Stimulated activated CD8-positive, alpha-beta memory T cell treated with anti-CD3 and anti-CD28 coated beads, Interleukin-15, amount 100 ng/mL, for 4 hours (primary cell): ENCODE data around the gene VPS13D.
"Not testable (repeated sequence)": the region's sequence is repeated elsewhere in the genome, so short reads cannot be mapped to it uniquely, and the experiment has no call there.

Experiments used
- DNase-seq, 2 donors: peaks; one replicate each; pipeline ENCODE4 v3.0.0-alpha.2; 2020; ENCODE audit warnings: low read depth in 2 of 2

VPS13D gene

DNA sequence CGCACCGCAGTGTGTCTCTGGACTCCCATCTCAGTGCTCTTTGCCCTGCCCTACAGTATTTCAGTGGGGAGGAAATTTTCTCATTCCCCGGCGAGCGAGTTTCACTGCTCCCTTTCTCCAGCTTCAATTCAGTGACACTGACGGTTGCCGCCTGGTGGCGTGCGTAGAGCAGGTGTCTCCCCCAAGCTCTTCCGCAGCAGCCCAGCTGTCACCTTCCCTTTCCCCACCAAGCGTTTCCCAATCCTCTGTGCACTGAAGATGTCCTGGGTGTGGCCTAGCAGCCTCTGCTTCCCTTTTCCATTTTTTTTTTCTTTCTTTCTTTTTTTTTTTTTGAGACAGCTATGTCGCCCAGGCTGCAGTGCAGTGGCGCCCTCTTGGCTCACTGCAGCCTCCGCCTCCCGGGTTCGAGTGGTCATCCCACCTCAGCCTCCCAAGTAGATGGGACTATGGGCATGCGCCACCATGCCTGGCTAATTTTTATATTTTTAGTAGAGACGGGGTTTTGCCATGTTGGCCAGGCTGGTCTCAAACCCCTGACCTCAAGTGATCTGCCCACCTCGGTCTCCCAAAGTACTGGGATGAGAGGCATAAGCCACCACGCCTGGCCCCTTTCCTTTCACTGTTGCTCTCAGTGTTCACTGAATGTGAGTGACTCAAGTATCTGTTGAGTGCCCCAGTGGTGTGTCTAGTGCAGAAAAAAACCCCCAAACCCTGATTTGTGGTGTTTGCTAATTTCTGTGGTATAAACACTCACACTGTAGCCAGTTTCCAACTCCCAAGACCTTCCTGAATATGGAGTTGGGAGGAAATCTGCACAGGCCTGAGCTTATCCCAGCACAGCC is 33.0 kb upstream of the VPS13D start:
- DNase-seq: no peak

DNA sequence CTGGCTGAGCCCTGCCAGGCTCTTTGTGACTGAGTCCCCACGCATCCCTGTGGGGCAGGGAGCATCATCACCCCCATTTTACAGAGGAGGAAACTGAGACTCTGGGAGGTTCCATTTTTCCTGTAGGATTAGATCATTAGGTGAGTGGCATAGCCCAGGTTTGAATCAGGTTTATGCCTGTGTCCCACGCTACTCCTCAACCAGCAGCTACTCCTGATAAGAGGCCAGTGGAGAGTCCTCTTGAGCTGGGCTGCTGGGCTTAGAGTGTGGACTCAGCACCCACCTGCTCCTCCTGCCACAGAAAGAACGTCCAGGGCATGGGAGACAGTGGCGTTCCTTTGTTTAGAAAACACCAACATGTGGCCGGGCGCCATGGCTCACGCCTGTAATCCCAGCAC is 32.3 kb upstream of the VPS13D start:
- DNase-seq: no peak

DNA sequence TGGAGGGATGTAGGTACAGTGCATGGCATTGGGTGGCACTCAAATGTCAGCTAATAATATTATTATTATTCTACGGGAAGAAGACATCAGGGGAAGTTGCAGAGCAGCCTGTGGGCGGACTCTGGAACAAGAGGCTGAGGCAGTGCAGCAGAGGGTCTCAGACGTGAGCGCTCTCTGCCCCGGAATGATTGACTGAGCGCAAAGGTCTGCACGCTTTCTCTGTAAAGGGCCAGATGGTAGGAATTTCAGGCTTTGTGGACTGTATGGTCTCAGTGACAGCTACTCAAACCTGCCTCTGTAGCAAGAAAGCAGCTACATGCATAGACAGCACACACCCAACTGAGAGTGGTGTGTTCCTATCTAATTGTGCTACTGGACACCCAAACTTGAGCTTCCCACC is 29.6 kb upstream of the VPS13D start:
- no peak for DNase-seq

DNA sequence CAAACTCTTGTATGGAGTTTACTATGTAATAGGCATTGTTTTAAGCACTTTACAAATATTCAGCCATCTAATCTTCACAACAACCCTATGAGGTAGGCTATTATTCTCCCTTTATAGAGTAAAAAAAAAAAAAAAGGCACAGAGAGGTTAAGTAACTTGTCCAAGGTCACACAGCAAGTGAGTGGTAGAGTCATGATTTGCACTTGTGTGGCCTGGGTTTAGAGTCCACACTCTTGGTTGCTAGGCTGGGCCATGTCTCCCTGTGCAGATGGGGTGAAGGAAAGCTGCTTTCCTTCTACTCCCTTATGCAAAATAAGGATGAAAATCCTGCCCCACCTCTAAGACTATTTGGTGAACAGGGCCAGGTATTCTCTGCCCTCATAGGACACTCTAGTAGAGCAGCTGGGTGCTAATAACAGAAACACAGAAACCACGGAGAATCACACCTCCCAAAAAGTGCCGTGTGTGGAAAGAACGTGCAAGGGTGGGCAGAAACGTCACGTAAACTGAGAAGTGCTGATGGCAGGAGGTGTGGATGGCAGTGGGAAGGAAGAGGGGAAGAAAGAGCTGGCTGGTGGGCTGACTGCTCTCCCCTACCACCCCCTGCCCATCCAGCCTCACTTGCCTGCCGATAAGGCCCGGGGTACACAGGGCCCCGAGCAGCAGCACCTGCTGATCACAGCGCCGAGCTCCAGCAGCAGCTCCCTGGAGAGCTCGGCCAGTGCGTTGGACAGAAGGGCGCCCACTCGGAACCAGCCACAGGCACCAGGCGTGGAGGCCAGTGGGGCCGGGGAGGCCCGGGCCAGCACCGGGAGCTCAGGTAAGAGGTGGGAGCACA is 28.3 kb upstream of the VPS13D start:
- no peak for DNase-seq

DNA sequence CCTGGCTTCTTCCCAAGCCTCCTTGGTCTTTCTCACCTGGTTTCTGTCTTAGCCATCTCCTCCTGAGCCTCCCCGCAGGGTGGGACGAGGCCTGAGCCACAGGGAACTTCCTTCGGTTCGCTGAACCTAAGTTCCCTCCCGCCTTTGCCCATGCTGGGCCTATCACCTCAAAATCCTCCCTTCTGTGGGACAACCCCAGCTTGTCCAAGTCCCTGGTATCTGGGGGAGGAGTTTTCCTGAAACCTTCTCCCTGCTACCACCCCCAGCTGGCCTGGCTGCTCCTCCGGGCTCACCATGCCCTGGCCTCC is 27.7 kb upstream of the VPS13D start:
- no peak for DNase-seq

DNA sequence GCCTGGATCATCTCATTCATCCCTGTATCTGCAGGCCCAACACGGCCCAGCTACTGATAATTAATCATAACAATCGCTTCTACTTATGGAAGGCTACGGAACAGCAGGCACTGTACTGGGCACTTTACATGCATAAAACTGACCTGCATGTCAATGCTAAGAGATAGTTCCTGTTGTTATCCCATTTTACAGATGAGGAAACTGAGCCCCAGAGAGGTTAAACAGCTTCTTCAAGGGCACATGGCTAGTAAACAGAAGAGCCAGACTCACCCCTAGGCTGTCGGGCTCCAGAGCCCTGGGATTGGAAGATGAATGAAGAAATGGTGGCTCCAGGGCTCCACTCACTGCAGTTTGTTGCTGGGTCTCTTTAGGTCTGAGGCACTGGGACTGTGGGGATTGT is 27.3 kb upstream of the VPS13D start:
- DNase-seq: no peak

DNA sequence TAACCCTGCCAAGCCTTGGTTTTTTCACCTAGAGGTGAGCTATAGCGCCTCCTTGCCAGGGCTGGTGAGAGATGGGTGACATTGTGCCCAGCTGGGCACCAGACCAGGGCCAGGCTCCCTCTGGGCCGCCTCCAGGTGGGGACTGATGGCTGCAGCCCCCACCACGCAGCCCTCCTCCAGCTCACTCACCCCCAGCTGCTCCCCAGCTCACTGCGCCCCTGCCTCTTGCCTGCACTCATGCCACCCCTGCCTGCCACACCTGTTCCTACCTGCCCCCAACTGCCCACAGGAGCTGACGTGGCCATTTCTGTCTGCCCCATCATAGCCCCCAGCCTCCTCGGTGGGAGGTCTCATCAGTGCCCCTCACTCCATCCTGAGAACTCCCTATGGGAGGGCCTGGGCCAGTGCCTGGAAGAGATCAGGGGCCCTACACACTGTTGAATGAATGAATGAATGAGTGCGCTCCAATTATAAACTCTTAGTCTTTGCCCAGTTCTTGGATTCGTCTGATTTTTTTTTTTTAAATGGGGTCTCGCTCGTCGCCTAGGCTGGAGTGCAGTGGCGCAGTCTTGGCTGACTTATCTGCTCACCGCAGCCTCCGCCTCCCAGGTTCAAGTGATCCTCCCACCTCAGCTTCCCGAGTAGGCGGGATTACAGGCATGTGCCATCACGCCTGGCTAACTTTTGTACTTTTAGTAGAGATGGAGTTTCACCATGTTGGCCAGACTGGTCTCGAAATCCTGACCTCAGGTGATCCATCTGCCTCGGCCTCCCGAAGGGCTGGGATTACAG is 26.4 kb upstream of the VPS13D start:
- no peak for DNase-seq

DNA sequence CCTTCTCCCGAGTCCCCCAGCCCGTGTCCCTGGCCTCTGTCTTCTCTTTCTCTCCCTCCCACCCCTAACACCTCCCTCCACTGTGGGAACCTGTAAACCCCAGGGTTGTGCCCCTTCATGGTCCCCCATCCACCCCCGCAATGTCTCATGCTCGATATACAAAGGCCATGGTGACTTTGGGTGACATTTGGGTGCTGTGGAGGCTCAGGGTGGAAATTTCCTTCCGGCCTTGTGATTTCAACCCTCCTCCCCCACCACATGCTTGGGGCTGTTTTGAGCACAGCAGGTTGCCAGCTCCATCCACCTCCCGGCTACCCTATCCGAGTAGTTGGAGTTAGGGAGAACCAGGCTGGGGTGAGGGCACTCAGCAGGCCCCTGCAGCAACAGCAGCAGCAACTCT is 25.7 kb upstream of the VPS13D start:
- DNase-seq: peak; percentile 42 to 49

DNA sequence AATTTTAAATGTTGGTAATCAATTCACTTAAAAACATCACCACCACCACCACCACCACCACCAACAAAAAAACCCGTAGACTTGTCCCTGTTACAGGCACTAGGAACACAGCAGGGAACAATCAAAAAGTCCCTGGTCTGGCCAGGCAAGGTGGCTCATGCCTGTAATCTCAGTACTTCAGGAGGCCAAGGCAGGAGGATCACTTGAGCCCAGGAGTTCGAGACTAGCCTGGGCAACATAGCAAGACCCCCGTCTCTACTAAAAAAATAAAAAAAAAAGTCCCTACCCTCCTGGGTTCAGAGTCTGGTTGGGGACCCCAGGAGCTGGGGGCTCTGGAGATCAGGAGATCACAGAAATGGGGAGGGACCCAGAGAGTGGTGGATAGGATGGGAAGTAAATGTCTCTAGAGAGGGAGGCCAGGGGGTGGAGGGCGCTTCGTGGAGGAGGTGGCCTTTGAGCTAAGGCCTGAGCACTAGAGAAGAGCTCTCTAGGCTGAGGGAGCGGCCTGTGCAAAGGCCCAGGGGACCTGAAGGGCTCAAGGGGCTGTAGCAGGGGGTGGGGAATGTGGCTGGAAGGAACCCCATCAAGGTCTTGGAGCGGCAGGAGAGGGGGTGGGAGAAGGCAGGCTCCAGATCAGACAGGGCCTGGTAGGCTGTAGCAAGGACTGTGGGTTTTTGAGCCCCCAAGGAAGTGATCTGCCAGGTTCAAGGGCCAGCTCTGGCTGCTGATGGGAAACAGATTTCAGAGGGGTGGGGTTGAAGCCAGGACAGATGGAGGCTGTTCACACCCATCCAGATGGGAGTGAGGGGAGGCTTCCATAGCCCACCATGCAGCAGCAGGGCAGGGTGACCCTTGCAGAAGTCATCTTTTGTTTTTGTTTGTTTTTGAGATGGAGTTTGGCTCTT is 24.8 kb upstream of the VPS13D start:
- DNase-seq: no peak

DNA sequence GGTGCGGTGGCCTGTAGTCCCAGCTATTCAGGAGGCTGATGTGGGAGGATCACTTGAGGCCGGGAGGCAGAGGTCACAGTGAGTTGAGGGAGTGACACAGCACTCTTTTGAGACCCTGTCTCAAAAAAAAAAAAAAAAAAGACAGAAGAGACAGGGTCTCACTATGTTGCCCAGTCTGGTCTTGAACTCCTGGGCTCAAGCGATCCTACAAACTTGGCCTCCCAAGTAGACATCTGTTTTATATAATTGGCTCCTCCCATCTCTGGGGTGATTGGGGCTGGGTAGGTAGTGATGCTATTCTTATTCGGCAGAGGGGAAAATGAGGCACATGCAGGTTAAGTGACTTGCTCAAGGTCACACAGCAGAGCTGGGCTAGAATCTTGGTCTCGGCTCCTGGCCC is 23.6 kb upstream of the VPS13D start:
- DNase-seq: no peak

DNA sequence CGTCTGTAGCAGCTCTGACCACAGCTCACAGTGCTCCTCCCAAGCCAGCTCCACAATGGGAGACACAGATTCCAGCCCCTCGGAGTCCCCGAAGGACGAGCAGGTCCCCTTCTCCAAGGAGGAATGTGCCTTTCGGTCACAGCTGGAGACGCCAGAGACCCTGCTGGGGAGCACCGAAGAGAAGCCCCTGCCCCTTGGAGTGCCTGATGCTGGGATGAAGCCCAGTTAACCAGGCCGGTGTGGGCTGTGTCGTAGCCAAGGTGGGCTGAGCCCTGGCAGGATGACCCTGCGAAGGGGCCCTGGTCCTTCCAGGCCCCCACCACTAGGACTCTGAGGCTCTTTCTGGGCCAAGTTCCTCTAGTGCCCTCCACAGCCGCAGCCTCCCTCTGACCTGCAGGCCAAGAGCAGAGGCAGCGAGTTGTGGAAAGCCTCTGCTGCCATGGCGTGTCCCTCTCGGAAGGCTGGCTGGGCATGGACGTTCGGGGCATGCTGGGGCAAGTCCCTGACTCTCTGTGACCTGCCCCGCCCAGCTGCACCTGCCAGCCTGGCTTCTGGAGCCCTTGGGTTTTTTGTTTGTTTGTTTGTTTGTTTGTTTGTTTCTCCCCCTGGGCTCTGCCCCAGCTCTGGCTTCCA is 22.9 kb upstream of the VPS13D start:
- DNase-seq: no peak

DNA sequence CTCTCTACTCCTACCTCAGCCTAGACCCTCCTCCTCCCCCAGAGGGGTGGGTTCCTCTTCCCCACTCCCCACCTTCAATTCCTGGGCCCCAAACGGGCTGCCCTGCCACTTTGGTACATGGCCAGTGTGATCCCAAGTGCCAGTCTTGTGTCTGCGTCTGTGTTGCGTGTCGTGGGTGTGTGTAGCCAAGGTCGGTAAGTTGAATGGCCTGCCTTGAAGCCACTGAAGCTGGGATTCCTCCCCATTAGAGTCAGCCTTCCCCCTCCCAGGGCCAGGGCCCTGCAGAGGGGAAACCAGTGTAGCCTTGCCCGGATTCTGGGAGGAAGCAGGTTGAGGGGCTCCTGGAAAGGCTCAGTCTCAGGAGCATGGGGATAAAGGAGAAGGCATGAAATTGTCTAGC is 21.6 kb upstream of the VPS13D start:
- no peak for DNase-seq

DNA sequence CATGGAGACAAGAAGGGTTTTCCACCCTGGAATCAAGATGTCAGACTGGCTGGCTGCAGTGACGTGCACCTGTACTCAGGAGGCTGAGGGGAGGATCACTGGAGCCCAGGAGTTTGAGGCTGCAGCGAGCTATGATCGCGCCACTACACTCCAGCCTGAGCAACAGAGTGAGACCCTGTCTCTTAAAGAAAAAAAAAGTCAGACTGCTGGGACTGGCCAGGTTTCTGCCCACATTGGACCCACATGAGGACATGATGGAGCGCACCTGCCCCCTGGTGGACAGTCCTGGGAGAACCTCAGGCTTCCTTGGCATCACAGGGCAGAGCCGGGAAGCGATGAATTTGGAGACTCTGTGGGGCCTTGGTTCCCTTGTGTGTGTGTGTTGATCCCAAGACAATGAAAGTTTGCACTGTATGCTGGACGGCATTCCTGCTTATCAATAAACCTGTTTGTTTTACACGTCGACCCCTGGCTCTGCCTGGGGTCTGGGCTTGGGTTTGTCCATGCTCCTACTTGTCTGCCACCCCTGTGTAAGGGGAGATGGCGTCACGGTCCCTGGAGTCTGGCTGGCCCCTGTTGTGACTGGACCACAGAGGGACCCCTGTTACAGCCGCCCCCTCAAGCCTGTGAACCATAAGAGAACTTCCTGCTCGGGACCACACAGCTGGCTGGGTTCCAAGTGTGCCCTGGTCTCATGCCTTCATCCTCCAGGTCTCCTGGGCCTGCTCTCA is 20.9 kb upstream of the VPS13D start:
- peak; percentile 48 to 58 for DNase-seq

DNA sequence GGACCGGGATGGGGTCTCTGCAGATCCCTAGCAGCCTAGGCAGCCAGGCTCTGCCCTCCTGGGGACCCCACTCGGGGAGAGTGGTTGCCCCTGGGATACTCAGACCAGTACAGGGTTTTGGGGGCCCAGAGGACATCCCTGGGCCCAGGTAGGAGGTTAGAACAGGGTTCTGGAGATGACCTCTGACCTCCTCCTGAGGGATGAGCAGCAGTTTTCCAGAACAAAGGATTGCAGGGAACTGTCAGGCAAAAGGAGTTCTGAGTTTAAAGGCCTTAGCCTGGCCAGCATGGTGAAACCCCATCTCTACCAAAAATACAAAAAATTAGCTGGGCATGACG is 20.4 kb upstream of the VPS13D start:
- DNase-seq: no peak

DNA sequence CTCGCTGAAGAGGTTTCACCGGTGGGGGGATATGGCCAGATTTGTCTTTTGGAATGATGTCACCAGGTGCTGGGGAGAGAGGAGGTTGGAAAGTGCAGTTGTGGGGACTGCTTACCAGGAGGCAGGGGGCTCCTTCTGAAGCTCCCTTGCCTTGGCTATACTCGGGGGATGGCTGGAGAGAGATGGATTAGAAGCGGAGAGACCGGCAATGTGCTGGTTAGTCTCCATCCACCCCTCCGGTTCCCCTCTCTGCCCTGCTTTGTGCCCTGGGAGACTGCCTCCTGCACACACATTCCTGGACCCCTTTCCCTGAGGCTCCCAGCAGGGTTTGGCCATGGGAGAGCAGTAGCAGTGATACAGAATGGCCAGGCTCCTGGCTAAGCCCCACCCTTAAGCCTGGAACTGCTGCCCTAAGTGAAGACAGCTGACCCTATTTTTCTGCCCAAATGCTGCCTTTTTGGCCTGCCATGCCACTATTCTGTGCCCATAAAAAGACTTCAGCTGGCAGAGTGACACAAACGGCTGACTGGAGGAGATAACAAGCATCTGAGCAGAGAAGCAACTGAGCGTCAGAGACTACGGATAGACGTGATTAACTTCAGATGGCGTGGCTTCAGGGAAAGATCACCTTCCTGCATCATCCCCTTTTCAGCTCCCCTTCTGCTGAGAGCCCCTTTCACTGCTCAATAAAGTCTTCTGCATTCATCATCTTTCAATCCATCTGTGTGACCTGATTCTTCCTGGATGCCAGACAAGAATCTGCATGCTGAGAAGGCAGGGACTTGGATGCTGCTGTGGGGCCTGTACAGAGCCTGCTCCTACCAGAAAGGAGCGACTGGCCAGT is 14.5 kb upstream of the VPS13D start:
- no peak for DNase-seq

DNA sequence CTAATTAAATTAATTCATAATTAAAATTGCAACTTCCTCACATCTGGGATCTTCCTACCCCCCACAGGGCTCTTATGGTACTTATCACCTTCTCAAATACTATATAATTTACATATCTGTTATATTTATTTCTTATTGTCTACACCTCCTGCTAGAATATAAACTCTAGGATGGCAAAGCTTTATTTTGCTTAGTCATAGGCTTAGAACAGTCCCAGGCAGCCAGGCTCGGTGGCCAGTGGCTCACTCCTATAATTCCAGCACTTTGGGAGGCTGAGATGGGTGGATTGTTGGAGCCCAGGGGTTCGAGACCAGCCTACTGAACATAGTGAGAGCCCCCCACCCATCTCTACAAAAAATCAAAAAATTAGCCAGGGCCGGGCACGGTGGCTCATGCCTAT is 10.0 kb upstream of the VPS13D start:
- no peak for DNase-seq

DNA sequence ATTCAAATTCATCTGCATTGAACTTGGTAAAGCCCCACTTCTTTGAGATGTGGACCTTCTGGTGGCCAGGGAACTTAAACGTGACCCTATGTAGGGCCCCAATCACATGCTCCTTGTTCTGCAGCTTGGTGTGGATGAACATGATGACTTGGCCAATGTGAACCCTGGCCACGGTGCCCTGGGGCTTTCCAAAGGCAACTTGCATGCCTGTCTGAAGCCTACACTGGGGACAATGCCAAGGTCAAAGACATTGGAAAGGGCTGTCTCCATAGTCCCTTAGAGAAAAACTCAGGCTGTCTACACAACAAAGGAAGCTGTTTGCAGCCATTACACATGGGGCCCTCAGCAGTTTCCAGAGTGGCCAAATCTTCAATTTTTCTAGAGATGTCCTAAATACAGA is 8.9 kb upstream of the VPS13D start:
- DNase-seq: no peak

DNA sequence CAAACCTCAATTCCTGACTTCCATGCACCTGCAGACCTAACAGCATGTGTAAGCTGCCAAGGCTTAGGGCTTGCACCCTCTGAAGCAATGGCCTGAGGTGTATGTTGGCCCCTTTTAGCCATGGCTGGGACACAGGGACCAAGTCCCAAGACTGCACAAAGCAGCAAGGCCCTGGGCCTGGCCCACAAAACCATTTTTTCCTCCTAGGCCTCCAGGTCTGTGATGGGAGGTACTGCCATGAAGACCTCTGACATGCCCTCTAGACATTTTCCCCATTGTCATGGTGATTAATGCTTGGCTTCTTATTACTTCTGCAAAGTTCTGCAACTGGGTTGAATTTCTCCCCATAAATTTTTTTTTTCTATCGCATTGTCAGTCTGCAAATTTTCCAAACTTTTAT is 7.1 kb upstream of the VPS13D start:
- not testable (repeated sequence) for DNase-seq

DNA sequence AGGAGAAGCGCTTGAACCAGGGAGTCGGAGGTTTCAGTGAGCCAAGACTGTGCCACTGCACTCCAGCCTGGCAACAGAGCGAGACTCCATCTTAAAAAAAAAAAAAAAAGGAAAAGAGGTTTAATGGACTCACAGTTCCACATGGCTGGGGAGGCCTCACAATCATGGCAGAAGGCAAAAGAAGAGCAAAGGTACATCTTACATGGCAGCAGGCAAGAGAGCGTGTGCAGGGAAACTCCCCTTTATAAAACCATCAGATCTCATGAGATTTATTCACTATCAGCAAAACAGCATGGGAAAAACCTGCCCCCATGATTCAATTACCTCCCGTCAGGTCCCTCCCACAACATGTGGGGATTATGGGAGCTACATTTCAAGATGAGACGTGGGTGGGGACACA is 5.7 kb upstream of the VPS13D start:
- DNase-seq: not testable (repeated sequence)

DNA sequence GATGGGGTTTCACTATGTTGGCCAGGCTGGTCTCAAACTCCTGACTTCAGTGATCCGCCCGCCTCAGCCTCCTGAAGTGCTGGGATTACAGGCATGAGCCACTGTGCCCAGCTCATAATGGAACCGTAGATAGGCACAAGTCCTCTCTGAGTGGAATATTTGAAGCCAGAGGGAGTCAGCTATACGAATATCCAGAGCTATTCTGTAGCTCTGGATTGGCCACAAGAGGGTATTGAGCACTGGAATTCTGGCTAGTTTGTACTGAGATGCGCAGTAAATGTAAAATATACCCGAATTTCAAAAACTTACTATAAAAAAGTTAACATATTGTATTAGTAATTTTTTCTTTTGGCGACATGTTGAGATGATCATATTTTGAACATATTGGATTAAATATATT is 851 bp upstream of the VPS13D start:
- no peak for DNase-seq
